Calu3 (cell line): ENCODE data around the gene LCE1F. TPM values are rescaled to one million over a fixed set of nuclear protein-coding genes. Genes with fewer than 3 reads are reported as not detected.

Source experiments
- BruUV-seq: library from RNA; stranded (reverse); fragments of 400-500 nt; replicated peaks from 2 replicates; lab custom pipeline; 2021; lab: Mats Ljungman, UMichigan
- CTCF ChIA-PET: fragments of 300-600 bp; sonication (Branson Sonifier 250); formaldehyde crosslinking; loops from one replicate; lab custom pipeline; 2022; ENCODE audit warnings: antibody characterized with exemption; lab: Charles Lee
- DNase-seq: peaks from one replicate; pipeline ENCODE4 v3.0.0; 2022
- H3K27ac Mint-ChIP-seq: one replicate; pipeline ENCODE4 v1.8.0; 2022; ENCODE audit warnings: mixed read lengths; ENCODE audit not compliant: unreplicated experiment
- H3K27me3 Mint-ChIP-seq: one replicate; pipeline ENCODE4 v1.8.0; 2022; ENCODE audit warnings: mixed read lengths; ENCODE audit not compliant: unreplicated experiment
- H3K36me3 Mint-ChIP-seq: one replicate; pipeline ENCODE4 v1.8.0; 2022; ENCODE audit warnings: mild to moderate bottlenecking, moderate library complexity, mixed read lengths; ENCODE audit not compliant: insufficient read depth, unreplicated experiment
- H3K4me1 Mint-ChIP-seq: one replicate; pipeline ENCODE4 v1.8.0; 2022; ENCODE audit warnings: mild to moderate bottlenecking, low read depth, mixed read lengths; ENCODE audit not compliant: unreplicated experiment
- H3K4me3 Mint-ChIP-seq: one replicate; pipeline ENCODE4 v1.8.0; 2022; ENCODE audit warnings: mild to moderate bottlenecking, low read depth, moderate library complexity, mixed read lengths; ENCODE audit not compliant: unreplicated experiment
- H3K9me3 Mint-ChIP-seq: one replicate; pipeline ENCODE4 v1.8.0; 2022; ENCODE audit warnings: low read depth, mixed read lengths; ENCODE audit not compliant: unreplicated experiment
- intact Hi-C: fragments of 100-400 bp; cut with micrococcal nuclease; formaldehyde crosslinking; loops from one replicate; pipeline ENCODE4 v1.10.0; 2022; ENCODE audit not compliant: unreplicated experiment
- total RNA-seq: library from RNA; stranded (reverse); gene quantifications from 2 replicates; pipeline ENCODE4 v1.2.3, GENCODE V29; 2022
- TF ChIP-seq, protein P1 (sequence below): fragments of 200-600 bp; IDR thresholded peaks from one replicate; pipeline ENCODE4 v1.8.0; 2022; ENCODE audit warnings: antibody characterized with exemption; ENCODE audit not compliant: unreplicated experiment

LCE1F gene
- total RNA-seq, 1 experiment from 2014 or later: not detected

- no peaks in the 10 kb centered on the region for H3K36me3 Mint-ChIP-seq
- TF ChIP-seq, protein P1, sequence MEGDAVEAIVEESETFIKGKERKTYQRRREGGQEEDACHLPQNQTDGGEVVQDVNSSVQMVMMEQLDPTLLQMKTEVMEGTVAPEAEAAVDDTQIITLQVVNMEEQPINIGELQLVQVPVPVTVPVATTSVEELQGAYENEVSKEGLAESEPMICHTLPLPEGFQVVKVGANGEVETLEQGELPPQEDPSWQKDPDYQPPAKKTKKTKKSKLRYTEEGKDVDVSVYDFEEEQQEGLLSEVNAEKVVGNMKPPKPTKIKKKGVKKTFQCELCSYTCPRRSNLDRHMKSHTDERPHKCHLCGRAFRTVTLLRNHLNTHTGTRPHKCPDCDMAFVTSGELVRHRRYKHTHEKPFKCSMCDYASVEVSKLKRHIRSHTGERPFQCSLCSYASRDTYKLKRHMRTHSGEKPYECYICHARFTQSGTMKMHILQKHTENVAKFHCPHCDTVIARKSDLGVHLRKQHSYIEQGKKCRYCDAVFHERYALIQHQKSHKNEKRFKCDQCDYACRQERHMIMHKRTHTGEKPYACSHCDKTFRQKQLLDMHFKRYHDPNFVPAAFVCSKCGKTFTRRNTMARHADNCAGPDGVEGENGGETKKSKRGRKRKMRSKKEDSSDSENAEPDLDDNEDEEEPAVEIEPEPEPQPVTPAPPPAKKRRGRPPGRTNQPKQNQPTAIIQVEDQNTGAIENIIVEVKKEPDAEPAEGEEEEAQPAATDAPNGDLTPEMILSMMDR: no peak
- DNase-seq: no peak
- H3K27me3 Mint-ChIP-seq: peaks cover 71% of the 10 kb centered on the region
- H3K4me3 Mint-ChIP-seq: no peak within 1 kb of the TSS
- no peaks in the 10 kb centered on the region for H3K9me3 Mint-ChIP-seq
- intact Hi-C loops: no loop called here
- H3K4me1 Mint-ChIP-seq: no peaks in the 10 kb centered on the region
- CTCF ChIA-PET: no interaction called here
- H3K27ac Mint-ChIP-seq: no peak within 1 kb of the TSS
- no TSS peak for BruUV-seq
These were observed 31.6 kb downstream of the LCE1F start, which contains the start of gene LCE1C for GRCh38 chr1:152806576-152806975. Gene LCE1C (minus strand): TSS chr1:152806651. CDS start chr1:152805478, 1,173 bp downstream.

GRCh38 chr1:152811050-152811449, 36.1 kb downstream of the LCE1F start:
- intact Hi-C loops: no loop called here
- TF ChIP-seq, protein P1: no peak
- H3K4me3 Mint-ChIP-seq: no peak overlapping the region
- no peaks in the 10 kb centered on the region for H3K36me3 Mint-ChIP-seq
- H3K4me1 Mint-ChIP-seq: no peaks in the 10 kb centered on the region
- CTCF ChIA-PET: no interaction called here
- H3K27ac Mint-ChIP-seq: no peak overlapping the region
- H3K27me3 Mint-ChIP-seq: peaks cover 65% of the 10 kb centered on the region
- BruUV-seq: no TSS peak
- DNase-seq: no peak
- no peaks in the 10 kb centered on the region for H3K9me3 Mint-ChIP-seq

GRCh38 chr1:152811671-152812070, 36.7 kb downstream of the LCE1F start, which contains the start of gene LCE1B:
Gene LCE1B (plus strand): TSS chr1:152811971. CDS start chr1:152812447, 476 bp downstream.
- H3K9me3 Mint-ChIP-seq: no peaks in the 10 kb centered on the region
- BruUV-seq: no TSS peak
- no peaks in the 10 kb centered on the region for H3K36me3 Mint-ChIP-seq
- peaks cover 67% of the 10 kb centered on the region for H3K27me3 Mint-ChIP-seq
- H3K4me3 Mint-ChIP-seq: no peak within 1 kb of the TSS
- no peaks in the 10 kb centered on the region for H3K4me1 Mint-ChIP-seq
- CTCF ChIA-PET: no interaction called here
- TF ChIP-seq, protein P1: no peak
- intact Hi-C loops: no loop called here
- no peak within 1 kb of the TSS for H3K27ac Mint-ChIP-seq
- DNase-seq: no peak

- CTCF ChIA-PET: no interaction called here
- H3K4me3 Mint-ChIP-seq: no peak overlapping the region
- no peak for DNase-seq
- H3K9me3 Mint-ChIP-seq: no peaks in the 10 kb centered on the region
- H3K36me3 Mint-ChIP-seq: no peaks in the 10 kb centered on the region
- BruUV-seq: no TSS peak
- intact Hi-C loops: no loop called here
- H3K27me3 Mint-ChIP-seq: peaks cover 50% of the 10 kb centered on the region
- H3K27ac Mint-ChIP-seq: no peak overlapping the region
- no peaks in the 10 kb centered on the region for H3K4me1 Mint-ChIP-seq
- TF ChIP-seq, protein P1: no peak
These were observed 42.4 kb downstream of the LCE1F start for GRCh38 chr1:152817309-152817708.
